Measurements from ENCODE around the gene ZNF549. TPM values are rescaled to one million over a fixed set of nuclear protein-coding genes. Genes with fewer than 3 reads are reported as not detected.
"Not testable (repeated sequence)": the region's sequence is repeated elsewhere in the genome, so short reads cannot be mapped to it uniquely, and the experiment has no call there.

Gene ZNF549
- total RNA-seq = 1 to 10 TPM; 3.7 to 6.7 (median 6.4) TPM

GRCh38 chr19:57527136-57527881 is at the start of gene ZNF549:
ZNF549 (plus strand) TSS chr19:57527356; CDS start chr19:57527574, 218 bp downstream.
- no peaks in the 10 kb centered on the region for H3K27me3 ChIP-seq
- peaks cover 12 to 18% (median 15%) of the 10 kb centered on the region in 4 donors for H3K4me1 ChIP-seq
- H3K27ac ChIP-seq (replicated peaks in 1 of 4) = peak within 1 kb of the TSS; percentile 79 to 89 (median 82)
- DNase-seq (ENCODE audit: extremely low spot score) = peak; percentile 97
- WGBS = 4% methylated on average over 28 of the region's 64 CpGs
- H3K4me3 ChIP-seq = peak within 1 kb of the TSS; percentile 75 to 92 (median 80)
- TF ChIP-seq POLR2AphosphoS5 (IDR thresholded peaks at IDR 0.05) (peak; percentile 74 to 93), EP300 (IDR thresholded peaks at IDR 0.05) (no peak)
- peaks cover 0 to 25% (median 17%) of the 10 kb centered on the region in 4 donors for H3K9me3 ChIP-seq
- peaks cover 15 to 21% (median 16%) of the 10 kb centered on the region in 4 donors for H3K36me3 ChIP-seq
- intact Hi-C loops (cut with DNase I) = no loop called here

DNA sequence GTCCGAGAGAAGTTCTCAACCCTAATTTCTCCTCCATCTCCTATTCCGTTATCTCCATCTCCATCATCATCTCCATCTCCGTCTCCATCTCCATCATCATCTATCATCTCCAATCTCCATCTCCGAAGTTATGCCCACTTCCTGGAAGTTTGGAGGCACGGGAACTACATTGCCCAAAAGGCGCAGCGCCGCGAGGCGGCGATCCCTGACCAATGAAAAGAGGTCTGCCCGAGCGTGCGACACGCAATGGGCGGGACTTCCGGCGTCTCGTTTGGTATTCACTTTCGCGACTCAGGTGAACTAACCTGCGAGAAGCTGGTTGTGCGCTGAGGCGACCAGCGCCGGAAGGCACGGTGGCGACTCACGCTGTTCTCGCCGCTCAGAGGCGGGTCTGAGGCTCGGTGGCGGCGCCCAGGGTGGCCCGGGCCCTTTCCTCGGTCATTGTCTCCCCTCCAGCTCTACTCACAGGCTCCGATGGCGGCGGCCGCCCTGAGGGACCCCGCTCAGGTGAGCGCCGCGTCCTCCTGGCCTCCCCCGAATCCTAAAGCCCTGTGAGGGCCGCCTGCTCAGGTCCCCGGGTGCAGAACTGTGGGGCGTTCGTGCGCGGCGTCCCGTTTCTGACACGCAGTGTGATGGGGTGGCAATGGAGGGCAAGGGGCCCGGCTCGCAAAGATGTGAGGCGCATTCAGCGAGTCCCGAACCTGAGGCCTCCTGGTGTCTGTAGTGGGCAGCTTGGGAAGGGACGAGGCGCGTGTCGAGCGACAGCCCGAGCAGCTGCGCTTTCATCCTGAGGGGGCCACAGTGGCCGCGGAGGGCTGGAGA is 39.5 kb upstream of the ZNF549 start, which contains the start of gene ZNF419:
ZNF419 (plus strand) TSS at position 274 of the 822 bp plus-strand sequence; CDS start at position 475, 201 bp downstream.
- peak; percentile 87 for TF ChIP-seq POLR2AphosphoS5 (IDR thresholded peaks at IDR 0.05)
- Histone ChIP-seq H3K27ac (replicated peaks in 1 of 4) (peak within 1 kb of the TSS; percentile 68 to 80 (median 76)), H3K36me3 (peaks cover 20 to 26% (median 22%) of the 10 kb centered on the region in 4 donors), H3K4me1 (peaks cover 7 to 11% (median 8%) of the 10 kb centered on the region in 4 donors), H3K4me3 (peak within 1 kb of the TSS; percentile 70 to 98 (median 94))
- H3K27me3 ChIP-seq; intact Hi-C loops (cut with DNase I); H3K9me3 ChIP-seq: not testable (repeated sequence)
- WGBS = 2% methylated on average over 28 of the region's 69 CpGs
- peak; percentile 96 for DNase-seq (ENCODE audit: extremely low spot score)

DNA sequence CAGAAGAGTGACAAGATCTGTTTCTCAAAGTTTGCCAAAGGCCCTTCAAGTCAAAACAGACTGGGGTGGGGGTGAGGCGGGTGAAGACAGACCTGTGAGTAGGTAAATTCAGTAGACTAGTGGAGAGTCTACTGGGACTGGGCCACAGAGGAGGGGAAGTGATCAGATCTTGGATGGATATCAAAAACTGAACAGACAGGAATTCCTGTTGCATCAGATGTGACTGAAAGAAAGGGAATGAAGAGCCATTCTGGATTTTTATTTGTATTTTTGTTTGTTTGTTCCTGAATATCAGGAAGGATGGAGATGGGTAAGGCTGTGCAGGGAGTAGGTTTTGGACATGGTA is 38.9 kb upstream of the ZNF549 start:
- peak overlapping the region in 3 of 4 donors; percentile 91 to 98 (median 97) for H3K4me3 ChIP-seq
- H3K27ac ChIP-seq (replicated peaks in 1 of 4); H3K9me3 ChIP-seq; intact Hi-C loops (cut with DNase I); H3K27me3 ChIP-seq; DNase-seq (ENCODE audit: extremely low spot score): not testable (repeated sequence)
- WGBS = no CpG with 5 or more reads among the region's 1 CpG
- H3K36me3 ChIP-seq = peaks cover 25 to 32% (median 28%) of the 10 kb centered on the region in 4 donors
- H3K4me1 ChIP-seq = peaks cover 7 to 11% (median 8%) of the 10 kb centered on the region in 4 donors

- Histone ChIP-seq H3K4me1 (peaks cover 7 to 15% (median 11%) of the 10 kb centered on the region in 4 donors), H3K4me3 (peak overlapping the region; percentile 76 to 89 (median 81)), H3K9me3 (peaks cover 0 to 22% (median 10%) of the 10 kb centered on the region in 4 donors)
Observed at GRCh38 chr19:57499332-57499679, 27.9 kb upstream of the ZNF549 start.

GRCh38 chr19:57499680-57500395 is 27.3 kb upstream of the ZNF549 start, which contains the start of gene ZNF773:
ZNF773 (plus strand) TSS chr19:57499938; CDS start chr19:57500081, 143 bp downstream.
- 2% methylated on average over 30 of the region's 69 CpGs for WGBS
- Histone ChIP-seq H3K4me1 (peaks cover 7 to 15% (median 11%) of the 10 kb centered on the region in 4 donors), H3K36me3 (peaks cover 8 to 31% (median 17%) of the 10 kb centered on the region in 4 donors), H3K4me3 (peak within 1 kb of the TSS; percentile 76 to 89 (median 81)), H3K27ac (replicated peaks in 1 of 4) (peak within 1 kb of the TSS; percentile 82 to 91 (median 88)), H3K9me3 (peaks cover 0 to 23% (median 8%) of the 10 kb centered on the region in 4 donors)
- H3K27me3 ChIP-seq; intact Hi-C loops (cut with DNase I): not testable (repeated sequence)
- TF ChIP-seq POLR2A (IDR thresholded peaks at IDR 0.05; ENCODE audit: low read depth) (peak; percentile 55), CTCF (IDR thresholded peaks at IDR 0.05) (peak in 1 of 3 experiments; percentile 12), POLR2AphosphoS5 (IDR thresholded peaks at IDR 0.05) (peak; percentile 92)
- DNase-seq (ENCODE audit: extremely low spot score) = peak; percentile 98

More at GRCh38 chr19:57499332-57499679, 27.9 kb upstream of the ZNF549 start:
- DNase-seq (ENCODE audit: extremely low spot score); intact Hi-C loops (cut with DNase I); H3K27me3 ChIP-seq: not testable (repeated sequence)
- peaks cover 6 to 29% (median 14%) of the 10 kb centered on the region in 4 donors for H3K36me3 ChIP-seq
- H3K27ac ChIP-seq (replicated peaks in 1 of 4) = peak overlapping the region in 1 of 4 donors; percentile 91

- 6% methylated on average over 2 of the region's 4 CpGs for WGBS
- intact Hi-C loops (cut with DNase I); DNase-seq (ENCODE audit: extremely low spot score); H3K27me3 ChIP-seq; H3K27ac ChIP-seq (replicated peaks in 1 of 4): not testable (repeated sequence)
- H3K4me1 ChIP-seq = peaks cover 7 to 15% (median 11%) of the 10 kb centered on the region in 4 donors
- H3K9me3 ChIP-seq = peaks cover 0 to 23% (median 8%) of the 10 kb centered on the region in 4 donors
- peaks cover 11 to 37% (median 23%) of the 10 kb centered on the region in 4 donors for H3K36me3 ChIP-seq
- H3K4me3 ChIP-seq = peak overlapping the region; percentile 76 to 89 (median 81)
Observed at GRCh38 chr19:57500400-57500799, 26.8 kb upstream of the ZNF549 start.
